Mammary epithelial cell (primary cell): Measurements from ENCODE around the gene FOXO6.

Source experiments
- EZH2 ChIP-seq: IDR thresholded peaks from 2 replicates; pipeline ENCODE4 v1.6.1; 2012; ENCODE audit warnings: low read length, inconsistent platforms, borderline replicate concordance
- TF ChIP-seq, protein P1 (sequence below), 2 donors: IDR thresholded peaks in 1 of 2; conservative IDR thresholded peaks in 1 of 2; 2 replicates each; pipeline ENCODE4 v1.5.1; 2011 to 2012; ENCODE audit warnings: inconsistent platforms in 2 of 2, low read length in 2 of 2, mild to moderate bottlenecking in 2 of 2, control low read depth in 1 of 2, low read depth in 1 of 2; ENCODE audit not compliant: insufficient read depth in 1 of 2; ENCODE audit errors: extremely low read depth in 1 of 2

DNA sequence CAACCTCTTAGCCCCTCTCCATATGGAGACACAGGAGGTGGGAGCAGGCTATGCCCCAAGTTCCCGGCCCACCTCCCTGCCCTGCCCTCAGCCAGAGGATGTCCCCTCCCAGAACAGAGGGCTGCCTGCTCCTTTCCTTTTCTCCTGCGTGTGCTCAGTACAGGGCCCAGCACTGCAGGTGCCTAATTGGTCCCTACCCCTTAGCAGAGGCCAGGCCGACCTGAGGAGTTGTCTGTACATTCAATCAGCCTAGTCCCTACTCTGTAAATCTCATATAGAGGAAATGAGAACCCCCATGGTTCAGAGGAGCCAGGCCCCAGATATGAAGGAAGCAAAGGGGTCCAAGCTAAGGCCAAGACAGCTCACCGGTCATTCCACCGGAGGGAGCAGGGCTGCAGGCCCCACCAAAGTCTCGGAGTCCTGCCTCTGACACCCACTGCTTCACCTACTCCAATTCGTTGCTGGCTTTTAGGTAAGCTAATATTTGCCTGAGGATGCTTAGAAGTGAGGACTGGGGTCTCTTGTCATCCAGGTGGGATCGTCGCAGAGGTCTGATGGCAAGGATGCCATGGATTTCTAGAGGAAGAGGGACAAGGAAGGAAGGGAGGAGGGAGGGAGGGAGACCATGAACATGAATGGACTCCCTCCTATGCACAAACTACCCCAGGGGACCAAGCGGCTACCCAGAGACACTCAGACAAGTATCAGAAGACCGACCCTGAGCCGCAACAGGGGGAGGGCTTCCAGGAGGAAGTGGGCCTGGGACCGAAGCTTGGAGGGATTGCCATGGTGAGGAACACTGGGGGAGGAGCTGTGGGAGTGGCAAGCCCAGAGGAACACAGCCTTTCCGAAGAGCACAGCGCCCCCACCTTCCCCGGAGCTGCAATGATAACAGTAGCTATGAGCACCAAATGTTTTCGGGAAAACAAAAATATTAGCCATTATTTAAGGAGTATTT, 30.4 kb upstream of the FOXO6 start:
- TF ChIP-seq, protein P1, sequence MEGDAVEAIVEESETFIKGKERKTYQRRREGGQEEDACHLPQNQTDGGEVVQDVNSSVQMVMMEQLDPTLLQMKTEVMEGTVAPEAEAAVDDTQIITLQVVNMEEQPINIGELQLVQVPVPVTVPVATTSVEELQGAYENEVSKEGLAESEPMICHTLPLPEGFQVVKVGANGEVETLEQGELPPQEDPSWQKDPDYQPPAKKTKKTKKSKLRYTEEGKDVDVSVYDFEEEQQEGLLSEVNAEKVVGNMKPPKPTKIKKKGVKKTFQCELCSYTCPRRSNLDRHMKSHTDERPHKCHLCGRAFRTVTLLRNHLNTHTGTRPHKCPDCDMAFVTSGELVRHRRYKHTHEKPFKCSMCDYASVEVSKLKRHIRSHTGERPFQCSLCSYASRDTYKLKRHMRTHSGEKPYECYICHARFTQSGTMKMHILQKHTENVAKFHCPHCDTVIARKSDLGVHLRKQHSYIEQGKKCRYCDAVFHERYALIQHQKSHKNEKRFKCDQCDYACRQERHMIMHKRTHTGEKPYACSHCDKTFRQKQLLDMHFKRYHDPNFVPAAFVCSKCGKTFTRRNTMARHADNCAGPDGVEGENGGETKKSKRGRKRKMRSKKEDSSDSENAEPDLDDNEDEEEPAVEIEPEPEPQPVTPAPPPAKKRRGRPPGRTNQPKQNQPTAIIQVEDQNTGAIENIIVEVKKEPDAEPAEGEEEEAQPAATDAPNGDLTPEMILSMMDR (conservative IDR thresholded peaks at IDR 0.05 in 1 of 2, IDR thresholded peaks at IDR 0.05 in 1 of 2; ENCODE audit: extremely low read depth in 1 of 2, insufficient read depth in 1 of 2, low read depth in 1 of 2, low read length in 2 of 2): no peak
- TF ChIP-seq EZH2: no peak
